AG10803 (cell line): Measurements from ENCODE around the gene CARD6.
A peak's percentile ranks its signal among the peaks of the same experiment; 100 is the strongest.
"Not testable (repeated sequence)": the region's sequence is repeated elsewhere in the genome, so short reads cannot be mapped to it uniquely, and the experiment has no call there.

Source experiments
- DNase-seq: peaks from one replicate; pipeline ENCODE4 v3.0.0; 2010; ENCODE audit warnings: low read depth
- H3K4me3 ChIP-seq: 2 replicates; pipeline ENCODE4 v1.5.1; 2011; ENCODE audit warnings: mild to moderate bottlenecking, low read length, control low read depth
- CTCF ChIP-seq: conservative IDR thresholded peaks from 2 replicates; pipeline ENCODE4 v1.5.1; 2011; ENCODE audit warnings: mild to moderate bottlenecking, low read length, control low read depth, inconsistent platforms

The CARD6 gene

GRCh38 chr5:40841068-40841805 is at the start of gene CARD6:
Gene CARD6, plus strand, starts transcription at chr5:40841367. Its CDS starts 16 bp downstream, at chr5:40841383.
- 0 out of 2 replicates have a peak, but pooled peaks have one; percentile 3 for TF ChIP-seq CTCF
- DNase-seq = peak; percentile 25
- peak within 1 kb of the TSS; percentile 54 for H3K4me3 ChIP-seq

- no peak overlapping the region for H3K4me3 ChIP-seq
Measured at GRCh38 chr5:40791715-40792139, 49.4 kb upstream of the CARD6 start.

GRCh38 chr5:40792691-40793090 is 48.5 kb upstream of the CARD6 start:
- H3K4me3 ChIP-seq, DNase-seq: not testable (repeated sequence)

More at GRCh38 chr5:40791715-40792139, 49.4 kb upstream of the CARD6 start:
- DNase-seq = no peak
- TF ChIP-seq CTCF = no peak

GRCh38 chr5:40794340-40794739 is 46.8 kb upstream of the CARD6 start:
- not testable (repeated sequence) for H3K4me3 ChIP-seq, DNase-seq

GRCh38 chr5:40794877-40795276 is 46.3 kb upstream of the CARD6 start:
- H3K4me3 ChIP-seq, DNase-seq: not testable (repeated sequence)

GRCh38 chr5:40796487-40796889 is 44.7 kb upstream of the CARD6 start:
- no peak for TF ChIP-seq CTCF
- peak overlapping the region; percentile 91 for H3K4me3 ChIP-seq
- DNase-seq = peak; percentile 77

GRCh38 chr5:40797273-40798011 is 43.7 kb upstream of the CARD6 start:
- peak overlapping the region; percentile 91 for H3K4me3 ChIP-seq
- DNase-seq = peak; percentile 59
- no peak for TF ChIP-seq CTCF

- peak; percentile 85 for DNase-seq
- peak; percentile 41 for TF ChIP-seq CTCF
- peak within 1 kb of the TSS; percentile 97 for H3K4me3 ChIP-seq
Measured at GRCh38 chr5:40798012-40798800, 43.0 kb upstream of the CARD6 start, which contains the start of gene PRKAA1. Gene PRKAA1, minus strand, starts transcription at chr5:40798374. Its CDS starts 185 bp downstream, at chr5:40798189.
